Smooth muscle cell (in vitro differentiated cells): Measurements from ENCODE around the gene ATP6V0E2. TPM values are rescaled to one million over a fixed set of nuclear protein-coding genes. Genes with fewer than 3 reads are reported as not detected.

Experiments
- DNase-seq: peaks from one replicate; lab custom pipeline; 2025; ENCODE audit not compliant: unreplicated experiment; lab: John Stamatoyannopoulos, UW
- H2AFZ ChIP-seq: fragments of 200-600 bp; sonication (generic); 2 replicates; pipeline ENCODE4 v1.6.0; 2016; ENCODE audit warnings: antibody characterized with exemption, low read depth, mild to moderate bottlenecking
- H3F3A ChIP-seq: fragments of 200-600 bp; sonication (generic); 2 replicates; pipeline ENCODE4 v1.6.0; 2017; ENCODE audit warnings: antibody characterized with exemption, low read depth
- H3K27ac ChIP-seq: fragments of 200-600 bp; sonication (generic); 2 replicates; pipeline ENCODE4 v1.5.1; 2016; ENCODE audit warnings: low read depth, mild to moderate bottlenecking
- H3K27me3 ChIP-seq: fragments of 200-600 bp; sonication (generic); 2 replicates; pipeline ENCODE4 v1.6.1; 2016; ENCODE audit warnings: low read depth, mild to moderate bottlenecking
- H3K36me3 ChIP-seq: fragments of 200-600 bp; sonication (generic); 2 replicates; pipeline ENCODE4 v1.5.1; 2016; ENCODE audit warnings: low read depth
- H3K4me1 ChIP-seq: fragments of 200-600 bp; sonication (generic); 2 replicates; pipeline ENCODE4 v1.5.1; 2016; ENCODE audit warnings: low read depth
- H3K4me2 ChIP-seq: fragments of 200-600 bp; sonication (generic); 2 replicates; pipeline ENCODE4 v1.6.0; 2016; ENCODE audit warnings: mild to moderate bottlenecking
- H3K4me3 ChIP-seq: fragments of 200-600 bp; sonication (generic); 2 replicates; pipeline ENCODE4 v1.5.1; 2016; ENCODE audit warnings: mild to moderate bottlenecking
- H3K79me2 ChIP-seq: fragments of 200-600 bp; sonication (generic); 2 replicates; pipeline ENCODE4 v1.6.0; 2016; ENCODE audit warnings: low read depth, mild to moderate bottlenecking
- H3K9ac ChIP-seq: fragments of 200-600 bp; sonication (generic); 2 replicates; pipeline ENCODE4 v1.6.0; 2016; ENCODE audit warnings: low read depth
- H3K9me3 ChIP-seq: fragments of 200-600 bp; sonication (generic); replicated peaks from 2 replicates; pipeline ENCODE4 v1.5.1; 2016; ENCODE audit warnings: low read depth
- H4K20me1 ChIP-seq: fragments of 200-600 bp; sonication (generic); 2 replicates; pipeline ENCODE4 v1.6.0; 2016; ENCODE audit warnings: low read depth
- CTCF ChIP-seq: fragments of 200-600 bp; sonication (generic); IDR thresholded peaks from 2 replicates; pipeline ENCODE4 v1.5.1; 2017; ENCODE audit warnings: borderline replicate concordance, mild to moderate bottlenecking, antibody characterized with exemption; ENCODE audit not compliant: insufficient read depth, poor library complexity, severe bottlenecking
- WGBS: methylation state at CpG from one replicate; pipeline ENCODE4 v1.1.7; 2016; ENCODE audit warnings: low lambda C conversion rate; 5-methylcytosine and 5-hydroxymethylcytosine counted together
- polyA plus RNA-seq: library from polyadenylated mRNA; unstranded; fragments of >200 nt; fragmentation: Nextera tagmentation; extraction: Ambion mirVana; gene quantifications from 2 replicates; pipeline ENCODE4 v1.2.1, GENCODE V29; 2016
- total RNA-seq: library from RNA; depleted of rRNA; stranded (reverse); fragments of >200 nt; gene quantifications from 2 replicates; pipeline ENCODE4 v1.2.3, GENCODE V29; 2014

The ATP6V0E2 gene
- total and polyA plus RNA-seq, 2 experiments from 2014 or later: 4.6 TPM

- Histone ChIP-seq H3K9ac (no peak overlapping the region), H3K36me3 (no peaks in the 10 kb centered on the region)
These were observed 1.2 kb upstream of the ATP6V0E2 start for GRCh38 chr7:149872419-149873073.

GRCh38 chr7:149873970-149874643 is 338 bp downstream of the ATP6V0E2 start:
- WGBS: 10% methylated on average over 46 of the region's 46 CpGs
- Histone ChIP-seq H3K9me3 (no peaks in the 10 kb centered on the region), H3K27ac (no peak overlapping the region), H3K4me3 (peak overlapping the region; percentile 87), H3K9ac (no peak overlapping the region), H3K36me3 (no peaks in the 10 kb centered on the region), H3K4me1 (peaks cover 5% of the 10 kb centered on the region), H3K27me3 (peaks cover 8% of the 10 kb centered on the region), H3K4me2 (peak overlapping the region; percentile 98), H2AFZ (peak overlapping the region; percentile 98), H3K79me2 (no peaks in the 10 kb centered on the region), H4K20me1 (no peaks in the 10 kb centered on the region), H3F3A (no peaks in the 10 kb centered on the region)
- no peak for DNase-seq
- no peak for TF ChIP-seq CTCF

More at GRCh38 chr7:149872419-149873073, 1.2 kb upstream of the ATP6V0E2 start:
- WGBS: 31% methylated on average over 13 of the region's 13 CpGs
- H3K27ac ChIP-seq: no peak overlapping the region
- H3K79me2 ChIP-seq: no peaks in the 10 kb centered on the region
- peaks cover 5% of the 10 kb centered on the region for H3K4me1 ChIP-seq
- H3K27me3 ChIP-seq: peaks cover 8% of the 10 kb centered on the region
- no peak for TF ChIP-seq CTCF
- H3K4me3 ChIP-seq: peak overlapping the region; percentile 87
- H3K4me2 ChIP-seq: peak overlapping the region; percentile 98
- peak overlapping the region; percentile 98 for H2AFZ ChIP-seq
- no peak for DNase-seq
- no peaks in the 10 kb centered on the region for H3K9me3 ChIP-seq
- no peaks in the 10 kb centered on the region for H4K20me1 ChIP-seq
- no peaks in the 10 kb centered on the region for H3F3A ChIP-seq

- no peaks in the 10 kb centered on the region for H3K9me3 ChIP-seq
- no peak for DNase-seq
- H3K4me2 ChIP-seq: no peak overlapping the region
- H3K4me1 ChIP-seq: peaks cover 5% of the 10 kb centered on the region
- peaks cover 8% of the 10 kb centered on the region for H3K27me3 ChIP-seq
- TF ChIP-seq CTCF: no peak
- no peak overlapping the region for H3K9ac ChIP-seq
- no peaks in the 10 kb centered on the region for H3F3A ChIP-seq
- H3K4me3 ChIP-seq: no peak overlapping the region
- WGBS: 76% methylated on average over 8 of the region's 8 CpGs
- no peak overlapping the region for H3K27ac ChIP-seq
- no peak overlapping the region for H2AFZ ChIP-seq
- H3K36me3 ChIP-seq: no peaks in the 10 kb centered on the region
- H4K20me1 ChIP-seq: no peaks in the 10 kb centered on the region
- H3K79me2 ChIP-seq: no peaks in the 10 kb centered on the region
These were observed 867 bp downstream of the ATP6V0E2 start for GRCh38 chr7:149874644-149875028.
